Activated CD8-positive, alpha-beta T cell treated with anti-CD3 and anti-CD28 coated beads for 36 hours (primary cell): ENCODE results near the gene SYTL1. TPM values are rescaled to one million over a fixed set of nuclear protein-coding genes. Genes with fewer than 3 reads are reported as not detected.
A peak's percentile ranks its signal among the peaks of the same experiment; 100 is the strongest.

ENCODE experiments used
- ATAC-seq: fragments of 200-7000 bp; cut with Tn5 transposase; one replicate; pipeline ENCODE4 v1.10.0; 2021; ENCODE audit warnings: mild to moderate bottlenecking, moderate library complexity
- CTCF ChIA-PET: fragments of 350-600 bp; sonication (Branson Sonifier 250); formaldehyde crosslinking; loops from one replicate; lab custom pipeline; 2021; ENCODE audit warnings: antibody characterized with exemption; lab: Charles Lee
- POLR2A ChIA-PET: fragments of 350-600 bp; sonication (Branson Sonifier 250); formaldehyde crosslinking; loops from one replicate; lab custom pipeline; 2021; ENCODE audit warnings: antibody characterized with exemption; lab: Charles Lee
- DNase-seq: peaks from one replicate; pipeline ENCODE4 v3.0.0-alpha.2; 2020
- H3K27ac Mint-ChIP-seq: one replicate; pipeline ENCODE4 v1.8.0; 2021; ENCODE audit warnings: mild to moderate bottlenecking, mixed read lengths
- H3K27me3 Mint-ChIP-seq: one replicate; pipeline ENCODE4 v1.8.0; 2021; ENCODE audit warnings: mixed read lengths
- H3K36me3 Mint-ChIP-seq: one replicate; pipeline ENCODE4 v1.8.0; 2021; ENCODE audit warnings: low read depth, mixed read lengths
- H3K4me1 Mint-ChIP-seq: one replicate; pipeline ENCODE4 v1.8.0; 2021; ENCODE audit warnings: low read depth, mixed read lengths
- H3K4me3 Mint-ChIP-seq: one replicate; pipeline ENCODE4 v1.8.0; 2021; ENCODE audit warnings: mild to moderate bottlenecking, moderate library complexity, mixed read lengths
- H3K9me3 Mint-ChIP-seq: one replicate; pipeline ENCODE4 v1.8.0; 2021; ENCODE audit warnings: mixed read lengths
- CTCF ChIP-seq: fragments of 200-600 bp; IDR thresholded peaks from one replicate; pipeline ENCODE4 v1.8.0; 2022; ENCODE audit warnings: antibody characterized with exemption, mild to moderate bottlenecking
- intact Hi-C: fragments of 100-400 bp; cut with micrococcal nuclease; formaldehyde crosslinking; loops from one replicate; pipeline ENCODE4 v1.10.0; 2022
- total RNA-seq, 2 experiments: library from RNA; stranded (reverse); gene quantifications; one replicate each; pipeline ENCODE4 v1.2.3, GENCODE V29; 2021

SYTL1 gene
- total RNA-seq, 2 experiments from 2014 or later, result 77.7 to 80.6 TPM

GRCh38 chr1:27297903-27298302 lies 43.9 kb upstream of the SYTL1 start:
- CTCF ChIA-PET, result interaction anchor here (1.0 to 11.3 kb wide), 33 partner anchors 9 to 308 kb away, joined by 3 to 293 read pairs (median 7); partner anchors contain the start of genes CD164L2 and GPR3
- H3K4me1 Mint-ChIP-seq, result peaks cover 4% of the 10 kb centered on the region
- ATAC-seq (no peak), DNase-seq (no peak)
- no peaks in the 10 kb centered on the region for H3K9me3 Mint-ChIP-seq
- no peak overlapping the region for H3K4me3 Mint-ChIP-seq
- no peak for TF ChIP-seq CTCF
- no peaks in the 10 kb centered on the region for H3K36me3 Mint-ChIP-seq
- H3K27ac Mint-ChIP-seq, result no peak overlapping the region
- intact Hi-C loops, result loop anchor here (2.0 kb wide), 1 partner anchor 97 kb away; no protein-coding TSS in a partner anchor
- POLR2A ChIA-PET, result interaction anchor here (1.0 to 1.8 kb wide), 3 partner anchors 59 to 196 kb away, joined by 3 to 4 read pairs (median 3); no protein-coding TSS in a partner anchor
- H3K27me3 Mint-ChIP-seq, result no peaks in the 10 kb centered on the region

- H3K4me3 Mint-ChIP-seq, result no peak overlapping the region
- DNase-seq, result no peak
- CTCF ChIA-PET, result interaction anchor here (0.9 to 11.3 kb wide), 30 partner anchors 9 to 364 kb away, joined by 3 to 293 read pairs (median 8); partner anchors contain the start of genes CD164L2 and GPR3
- H3K36me3 Mint-ChIP-seq, result no peaks in the 10 kb centered on the region
- TF ChIP-seq CTCF, result no peak
- no peaks in the 10 kb centered on the region for H3K9me3 Mint-ChIP-seq
- peaks cover 4% of the 10 kb centered on the region for H3K4me1 Mint-ChIP-seq
- intact Hi-C loops, result no loop called here
- POLR2A ChIA-PET, result interaction anchor here (0.9 to 1.1 kb wide), 3 partner anchors 43 to 97 kb away, joined by 3 read pairs; partner anchors contain the start of gene SYTL1
- no peak for ATAC-seq
- H3K27ac Mint-ChIP-seq, result no peak overlapping the region
- no peaks in the 10 kb centered on the region for H3K27me3 Mint-ChIP-seq
These were observed 43.0 kb upstream of the SYTL1 start for GRCh38 chr1:27298632-27299384.

- CTCF ChIA-PET, result interaction anchor here (0.8 to 11.3 kb wide), 40 partner anchors 8 to 363 kb away, joined by 3 to 293 read pairs (median 6); partner anchors contain the start of genes AHDC1, CD164L2, GPR3 and MAP3K6
- no peak for DNase-seq
- intact Hi-C loops, result loop anchor here (2.0 kb wide), 1 partner anchor 89 kb away; no protein-coding TSS in a partner anchor
- no peaks in the 10 kb centered on the region for H3K27me3 Mint-ChIP-seq
- H3K36me3 Mint-ChIP-seq, result no peaks in the 10 kb centered on the region
- peaks cover 4% of the 10 kb centered on the region for H3K4me1 Mint-ChIP-seq
- no peak for TF ChIP-seq CTCF
- no peaks in the 10 kb centered on the region for H3K9me3 Mint-ChIP-seq
- ATAC-seq, result no peak
- no peak overlapping the region for H3K27ac Mint-ChIP-seq
- POLR2A ChIA-PET, result interaction anchor here (0.7 to 1.3 kb wide), 7 partner anchors 14 to 255 kb away, joined by 3 to 4 read pairs (median 3); partner anchors contain the start of genes GPR3 and SYTL1
- H3K4me3 Mint-ChIP-seq, result no peak overlapping the region
These were observed 42.2 kb upstream of the SYTL1 start for GRCh38 chr1:27299385-27300271.

- intact Hi-C loops, result loop anchor here (2.0 kb wide), 1 partner anchor 88 kb away; no protein-coding TSS in a partner anchor
- H3K27ac Mint-ChIP-seq, result no peak overlapping the region
These were observed 41.3 kb upstream of the SYTL1 start for GRCh38 chr1:27300341-27301051.

More at GRCh38 chr1:27300341-27301051, 41.3 kb upstream of the SYTL1 start:
- CTCF ChIA-PET, result interaction anchor here (0.6 to 11.3 kb wide), 55 partner anchors 9 to 362 kb away, joined by 3 to 293 read pairs (median 4); partner anchors contain the start of genes AHDC1, CD164L2, GPR3 and MAP3K6
- Mint-ChIP-seq H3K4me1 (peaks cover 4% of the 10 kb centered on the region), H3K4me3 (no peak overlapping the region), H3K9me3 (no peaks in the 10 kb centered on the region), H3K27me3 (no peaks in the 10 kb centered on the region), H3K36me3 (no peaks in the 10 kb centered on the region)
- ATAC-seq (peak; percentile 97), DNase-seq (peak; percentile 77)
- POLR2A ChIA-PET, result interaction anchor here (0.7 to 1.3 kb wide), 6 partner anchors 13 to 256 kb away, joined by 3 to 4 read pairs (median 3); partner anchors contain the start of gene GPR3
- peak; percentile 99 for TF ChIP-seq CTCF
